NCI-H1092 (cell line): ENCODE measurements around the gene KIAA0825.
"Not testable (repeated sequence)": the region's sequence is repeated elsewhere in the genome, so short reads cannot be mapped to it uniquely, and the experiment has no call there.

Experiments used
- DNase-seq: peaks from one replicate; lab custom pipeline; 2025; lab: John Stamatoyannopoulos, UW

Gene KIAA0825

DNA sequence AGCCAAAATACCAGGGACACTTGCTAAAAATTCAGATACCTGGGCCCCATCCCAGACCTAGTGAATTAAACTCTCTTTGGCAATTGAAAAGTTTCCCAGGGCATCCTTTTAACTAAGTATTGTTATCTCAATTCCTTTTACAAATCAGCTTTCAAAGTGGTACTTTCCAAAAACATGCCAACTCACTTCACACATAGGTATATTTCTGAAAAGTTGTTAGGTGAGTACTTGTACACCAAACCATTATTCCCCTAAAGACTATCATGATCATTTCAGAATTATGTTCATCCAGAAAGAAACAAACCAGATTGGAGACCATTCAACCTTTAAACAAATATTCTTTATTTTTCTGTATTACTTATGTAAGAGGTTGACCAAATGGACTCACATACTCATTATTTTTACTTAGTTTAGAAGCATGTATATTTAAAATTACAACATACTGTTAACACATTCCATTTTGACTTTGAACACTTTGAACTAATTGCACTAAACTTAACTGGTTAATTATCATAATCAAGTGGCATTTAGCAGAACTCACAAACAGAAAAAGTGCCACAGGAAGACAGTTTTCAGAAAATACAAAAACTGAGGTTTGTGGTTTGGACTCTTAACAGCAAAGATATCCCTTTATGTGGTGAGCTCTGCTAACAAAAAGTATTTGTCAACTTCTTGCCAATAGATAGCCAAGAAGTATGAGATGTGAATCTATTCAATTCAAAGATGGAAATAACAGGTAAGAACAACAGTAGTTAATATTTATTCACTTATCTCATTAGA lies 40.7 kb downstream of the KIAA0825 start:
- DNase-seq = no peak

DNA sequence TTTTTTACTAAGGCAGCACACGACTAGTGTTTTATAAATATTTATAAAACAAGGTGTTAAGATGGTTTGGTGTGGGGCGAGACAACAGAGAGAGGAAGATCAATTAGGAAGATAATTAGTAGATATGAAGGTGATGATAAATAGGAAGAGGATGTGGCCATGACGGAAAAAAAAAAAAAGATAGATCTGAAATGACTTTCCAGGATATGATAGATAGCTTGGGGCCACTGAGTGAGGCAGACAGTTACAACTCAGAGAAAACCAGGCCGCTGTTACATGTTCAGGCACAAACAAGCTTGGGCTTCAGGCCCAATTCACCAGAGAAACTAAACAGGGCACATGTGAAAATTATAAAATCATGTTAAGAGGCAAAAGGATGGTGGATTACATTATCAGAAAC lies 43.2 kb downstream of the KIAA0825 start:
- DNase-seq = no peak

DNA sequence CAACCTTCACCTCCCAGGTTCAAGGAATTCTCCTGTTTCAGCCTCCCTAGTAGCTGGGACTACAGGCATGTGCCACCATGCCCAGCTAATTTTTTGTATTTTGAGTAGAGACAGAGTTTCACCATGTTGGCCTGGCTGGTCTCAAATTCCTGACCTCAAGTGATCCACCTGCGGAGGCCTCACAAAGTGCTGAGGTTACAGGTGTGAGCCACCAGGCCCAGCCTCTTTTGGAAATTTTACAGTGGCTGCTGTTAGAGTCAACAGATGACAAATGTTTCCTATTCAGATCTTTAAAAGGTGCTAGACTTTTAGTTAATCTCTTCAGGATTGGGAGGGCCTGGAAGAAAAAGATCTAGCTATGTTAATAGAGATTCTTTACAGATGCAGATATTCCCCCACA lies 45.1 kb downstream of the KIAA0825 start:
- not testable (repeated sequence) for DNase-seq

DNA sequence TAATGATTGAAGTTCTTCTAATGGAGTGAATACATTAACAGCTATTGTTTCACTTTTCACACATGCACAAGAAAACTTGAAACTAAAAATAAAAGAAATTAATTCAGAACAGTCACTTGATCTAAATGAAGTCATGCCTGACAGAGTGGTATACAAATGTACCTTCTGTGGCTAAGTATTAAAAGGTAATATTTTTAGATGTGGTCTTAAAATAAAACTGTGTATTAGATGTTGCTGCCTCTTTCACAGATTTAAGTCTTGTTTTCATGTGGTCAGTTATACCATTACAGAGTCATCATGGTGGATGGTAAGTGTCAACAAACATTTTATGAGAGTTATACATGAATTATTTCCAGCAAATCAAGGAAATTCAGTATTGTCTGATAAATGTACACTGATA lies 47.0 kb downstream of the KIAA0825 start:
- no peak for DNase-seq

DNA sequence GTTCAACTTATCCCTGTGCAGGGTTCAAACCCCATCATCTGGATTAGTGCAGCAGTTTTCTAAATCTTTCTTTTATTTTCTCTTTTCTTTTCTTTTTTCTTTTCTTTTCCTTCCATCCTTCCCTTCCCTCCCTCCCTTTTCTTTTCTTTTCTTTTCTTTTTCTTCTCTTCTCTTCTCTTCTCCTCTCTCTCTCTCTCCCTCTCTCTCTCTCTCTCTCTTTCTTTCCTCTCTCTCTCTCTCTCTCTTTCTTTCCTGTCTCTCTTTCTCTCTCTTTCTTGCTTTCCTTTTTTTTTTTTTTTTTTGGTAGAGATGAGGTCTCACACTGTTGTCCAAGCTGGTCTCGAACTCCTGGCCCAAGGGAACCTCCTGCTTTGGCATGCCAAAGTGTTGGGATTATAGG lies 53.6 kb downstream of the KIAA0825 start:
- no peak for DNase-seq

DNA sequence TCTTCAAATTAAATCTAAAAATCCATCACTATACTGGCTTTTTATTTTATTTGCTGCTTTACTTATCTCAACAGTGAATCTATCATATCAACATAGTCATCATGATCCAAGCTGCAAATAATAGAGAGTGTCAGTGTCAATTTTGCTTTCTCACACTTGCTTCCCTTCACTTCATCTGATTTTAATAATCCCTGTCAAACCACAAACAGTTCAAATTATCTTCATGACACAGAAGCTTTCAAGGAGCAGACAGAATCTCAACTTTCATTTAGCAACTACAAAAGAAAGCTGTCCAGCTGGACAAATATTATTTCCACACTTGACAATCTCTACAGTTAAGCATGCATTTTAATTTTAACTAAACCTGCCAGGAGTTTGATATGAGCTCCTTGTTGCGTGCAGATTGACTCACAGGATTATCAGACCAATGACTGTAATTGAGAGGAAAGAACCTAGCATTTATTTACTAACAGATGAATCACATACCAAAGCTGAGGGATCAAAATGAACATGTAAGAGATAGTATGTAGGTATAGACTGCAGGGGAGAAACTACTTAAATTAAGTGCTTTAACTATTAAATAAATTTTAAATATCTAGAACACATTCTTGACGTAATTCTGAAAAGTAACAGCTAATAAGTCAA lies 56.0 kb downstream of the KIAA0825 start:
- no peak for DNase-seq

DNA sequence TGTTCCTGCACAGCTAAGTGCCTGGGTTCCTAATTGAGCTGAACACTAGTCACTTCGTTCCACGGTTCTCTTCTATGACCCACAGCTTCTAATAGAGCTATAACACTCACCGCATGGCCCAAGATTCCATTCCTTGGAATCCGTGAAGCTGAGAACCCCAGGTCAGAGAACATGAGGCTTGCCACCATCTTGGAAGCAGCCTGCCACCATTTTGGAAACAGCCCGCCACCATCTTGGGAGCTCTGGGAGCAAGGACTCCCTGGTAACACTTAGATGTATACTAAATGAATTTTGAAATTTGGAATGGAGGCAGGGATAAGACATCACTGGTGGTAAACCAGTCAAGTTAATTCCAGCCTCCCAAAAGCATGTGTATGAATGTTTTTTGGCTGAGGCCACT lies 60.4 kb downstream of the KIAA0825 start:
- no peak for DNase-seq

DNA sequence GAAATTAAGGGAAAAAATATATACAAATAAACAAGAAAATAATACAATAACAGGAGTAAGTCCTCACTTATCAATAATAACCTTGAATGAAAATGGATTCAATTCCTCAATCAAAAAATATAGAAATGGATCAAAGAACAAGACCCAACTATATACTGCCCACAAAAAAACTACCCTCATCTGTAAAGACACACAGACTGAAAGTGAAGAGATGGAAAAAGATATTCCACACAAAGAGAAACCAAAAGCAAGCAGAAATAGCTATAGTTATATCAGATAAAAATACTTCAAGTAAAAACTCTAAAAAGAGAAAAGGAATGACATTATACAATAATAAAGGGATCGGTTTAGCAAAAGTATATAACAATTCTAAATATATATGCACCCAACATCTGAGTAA lies 66.5 kb downstream of the KIAA0825 start:
- DNase-seq = no peak

DNA sequence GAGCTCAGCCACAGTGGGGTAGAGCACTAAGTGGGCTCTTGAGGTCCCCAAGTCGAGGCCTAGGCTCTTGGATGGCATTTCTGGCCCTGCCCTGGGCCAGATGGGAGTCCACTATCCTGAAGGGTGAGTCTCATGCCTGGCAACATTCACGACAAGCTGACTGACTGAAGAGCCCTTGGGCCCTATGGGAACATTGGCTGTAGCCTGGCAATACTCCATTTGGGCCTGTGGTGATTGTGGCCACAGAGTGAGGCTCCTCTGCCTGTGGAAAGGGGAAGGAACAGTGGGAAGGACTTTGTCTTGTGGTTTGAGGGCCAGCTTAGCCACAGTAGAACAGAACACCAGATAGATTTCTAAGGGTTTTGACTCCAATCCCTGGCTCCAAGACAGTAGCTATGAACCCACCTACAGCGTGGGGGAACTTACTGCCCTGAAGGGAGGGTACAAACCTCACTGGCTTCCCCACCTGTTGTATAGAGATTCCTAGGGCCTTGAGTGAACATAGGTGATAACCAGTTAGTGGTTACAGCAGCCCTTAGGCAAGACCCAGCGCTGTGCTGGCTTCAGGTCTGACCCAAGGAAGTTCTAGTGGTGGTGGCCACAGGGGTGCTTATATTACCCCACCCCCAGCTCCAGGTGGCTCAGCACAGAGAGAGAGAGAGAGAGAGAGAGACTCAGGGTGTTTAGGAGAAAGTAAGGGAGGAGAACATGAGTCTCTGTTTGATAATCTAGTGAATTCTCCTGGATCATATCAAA lies 72.4 kb downstream of the KIAA0825 start:
- no peak for DNase-seq

DNA sequence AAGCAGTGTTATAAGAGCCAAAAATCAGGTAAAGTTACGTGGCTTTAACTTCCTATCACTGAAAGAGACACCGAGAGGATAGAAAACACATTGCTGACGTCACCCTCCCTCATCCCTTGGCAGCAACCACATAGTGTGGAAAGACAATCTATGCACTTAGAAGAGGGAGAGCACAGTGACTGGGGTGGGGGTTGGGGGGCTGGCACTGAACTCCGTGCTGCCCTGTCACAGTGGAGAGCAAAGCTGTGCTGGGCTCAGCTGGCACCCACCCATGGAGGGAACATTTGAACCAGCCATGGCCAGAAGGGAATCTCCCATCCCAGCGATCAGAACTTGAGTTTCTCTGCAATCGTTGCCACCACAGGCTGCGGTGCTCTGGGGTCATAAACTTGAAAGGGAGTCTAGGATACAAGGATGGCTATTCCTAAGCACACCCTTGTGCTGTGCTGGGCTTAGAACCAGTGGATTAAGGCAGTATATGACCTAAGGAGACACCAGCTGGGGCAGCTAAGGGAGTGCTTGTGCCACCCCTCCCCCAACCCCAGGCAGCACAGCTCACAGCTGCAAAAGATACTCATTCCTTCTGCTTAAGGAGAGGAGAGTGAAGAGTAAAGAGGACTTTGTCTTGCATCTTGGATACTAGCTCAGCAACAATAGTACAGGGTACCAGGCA lies 73.4 kb downstream of the KIAA0825 start:
- no peak for DNase-seq

DNA sequence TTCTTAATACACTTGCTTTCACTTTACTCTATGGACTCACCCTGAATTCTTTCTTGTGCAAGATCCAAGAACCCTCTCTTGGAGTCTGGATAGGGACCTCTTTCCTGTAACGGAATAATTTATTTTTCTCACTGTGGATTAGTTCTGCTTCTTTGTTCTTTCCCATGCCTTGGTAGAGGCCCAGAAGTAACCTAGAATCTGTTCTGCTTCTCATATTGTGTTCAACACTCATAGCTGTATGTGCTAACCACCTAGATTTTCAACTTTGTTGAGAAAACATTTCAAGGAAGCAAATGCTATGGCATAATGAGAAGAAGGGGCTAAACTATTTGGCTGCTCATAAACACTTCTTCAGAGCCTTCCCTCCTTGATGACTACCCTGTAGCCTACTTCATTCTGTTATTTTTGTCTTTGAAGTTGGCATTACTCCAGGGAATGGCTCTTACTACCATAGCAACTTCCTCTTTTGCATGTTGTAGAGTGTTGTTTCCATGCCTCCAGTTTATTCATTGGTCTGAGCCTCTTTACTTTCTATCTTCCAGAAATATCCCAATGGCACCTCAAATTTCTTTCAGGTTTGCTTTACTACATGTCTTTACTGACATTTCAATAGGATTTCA lies 74.3 kb downstream of the KIAA0825 start:
- DNase-seq = no peak

DNA sequence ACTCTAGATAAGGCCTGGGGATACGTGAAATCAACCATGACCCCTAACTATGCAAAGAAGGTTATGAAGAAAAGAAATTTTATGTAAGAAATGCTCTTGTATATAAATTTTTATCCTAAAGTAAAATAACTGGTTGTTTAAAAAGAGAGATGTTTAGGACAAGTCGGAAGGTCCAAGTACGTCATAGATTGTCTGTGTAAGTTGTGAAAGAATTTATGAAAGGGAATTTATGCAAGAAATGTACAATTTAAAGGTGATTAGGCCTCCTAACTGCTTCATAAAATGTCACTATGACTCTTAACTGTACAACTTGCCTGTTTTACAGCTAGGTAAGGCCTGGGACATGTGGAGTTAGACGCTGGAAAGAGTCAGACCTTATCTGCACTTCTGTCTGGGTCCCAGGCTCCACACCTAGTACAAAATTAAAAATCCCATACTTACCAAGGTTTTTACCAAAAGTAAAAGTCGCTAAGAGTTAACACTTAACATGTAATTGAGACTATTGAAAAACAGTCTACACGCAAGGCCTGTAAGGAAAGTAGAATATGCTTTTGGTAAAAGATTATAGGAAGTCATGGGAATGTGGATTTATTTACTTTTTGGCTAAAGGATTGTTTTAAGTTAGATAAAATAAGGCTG lies 77.4 kb downstream of the KIAA0825 start:
- no peak for DNase-seq

DNA sequence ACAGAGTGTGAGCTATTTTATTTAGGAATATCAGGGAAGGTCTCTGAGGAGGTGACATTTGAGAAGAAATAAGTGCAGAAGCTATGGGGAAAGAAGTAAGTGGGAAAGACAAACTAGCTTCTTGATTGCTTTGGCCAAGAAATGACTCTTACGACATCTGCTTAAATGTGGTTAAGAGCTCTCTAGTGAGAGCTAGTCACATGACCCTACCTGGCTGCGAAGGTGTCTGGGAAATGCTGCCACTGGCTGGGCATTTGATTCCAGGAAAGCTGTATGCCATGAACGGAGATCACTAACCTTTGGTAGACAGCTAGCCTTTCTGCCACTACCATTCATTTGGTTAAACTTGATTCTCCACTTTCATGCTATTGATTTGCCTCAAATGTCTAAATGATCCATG lies 80.1 kb downstream of the KIAA0825 start:
- DNase-seq = no peak

DNA sequence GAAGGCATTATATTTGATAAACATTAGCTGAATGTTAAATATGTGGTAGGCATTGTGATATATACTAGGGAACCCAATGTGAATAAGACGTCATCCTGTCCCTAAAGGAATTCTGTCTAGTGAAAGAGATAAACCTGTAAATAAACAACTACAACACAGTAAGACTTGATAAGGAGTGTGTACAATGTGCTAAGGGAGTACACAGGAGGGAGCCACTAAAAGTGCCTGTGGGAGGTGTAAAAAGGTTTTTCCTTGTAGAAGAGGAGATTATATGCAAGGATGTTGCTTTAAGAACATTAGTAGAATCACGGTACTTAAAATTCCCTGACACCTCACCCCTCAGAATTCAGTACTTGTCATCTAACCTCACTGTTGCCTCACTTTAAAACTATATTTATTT lies 91.7 kb downstream of the KIAA0825 start:
- DNase-seq = no peak

DNA sequence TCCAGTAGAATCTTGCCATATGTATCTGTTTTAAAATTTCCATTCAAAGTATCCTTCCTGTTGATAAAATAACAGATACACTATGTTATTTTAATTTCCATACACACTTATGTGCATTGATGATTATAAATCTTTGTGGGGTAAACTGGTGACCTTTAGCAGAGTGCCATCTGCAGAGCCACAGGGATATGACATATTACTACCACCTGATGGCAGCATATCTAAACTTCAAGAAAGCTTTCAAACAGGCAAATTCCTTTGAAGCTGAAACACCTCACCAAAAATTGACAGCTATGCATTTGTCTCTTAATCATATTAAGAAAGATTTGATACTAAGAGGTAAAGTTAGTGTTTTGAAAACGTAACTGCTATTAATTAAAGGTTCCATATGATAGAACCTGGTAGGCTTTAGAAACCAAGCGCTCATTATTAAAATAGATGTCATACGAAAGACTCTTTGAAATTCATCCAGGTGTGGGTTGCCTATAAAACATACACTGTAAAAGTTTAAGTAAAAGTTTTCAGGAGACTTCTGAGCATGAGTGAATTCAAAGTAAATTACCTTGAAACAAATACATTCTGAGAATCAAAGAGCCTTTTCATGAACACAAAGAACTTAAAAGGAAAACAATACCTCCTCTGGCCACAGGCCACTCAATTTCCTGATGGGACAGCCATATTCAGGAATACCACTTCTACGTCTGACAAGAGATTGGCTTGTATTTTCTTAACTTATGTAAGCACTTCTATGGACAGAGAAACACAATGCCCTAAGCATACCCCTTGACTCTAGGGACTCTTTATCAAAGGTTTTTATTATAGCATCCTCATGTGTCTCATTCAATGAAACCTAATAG lies 93.3 kb downstream of the KIAA0825 start:
- no peak for DNase-seq

DNA sequence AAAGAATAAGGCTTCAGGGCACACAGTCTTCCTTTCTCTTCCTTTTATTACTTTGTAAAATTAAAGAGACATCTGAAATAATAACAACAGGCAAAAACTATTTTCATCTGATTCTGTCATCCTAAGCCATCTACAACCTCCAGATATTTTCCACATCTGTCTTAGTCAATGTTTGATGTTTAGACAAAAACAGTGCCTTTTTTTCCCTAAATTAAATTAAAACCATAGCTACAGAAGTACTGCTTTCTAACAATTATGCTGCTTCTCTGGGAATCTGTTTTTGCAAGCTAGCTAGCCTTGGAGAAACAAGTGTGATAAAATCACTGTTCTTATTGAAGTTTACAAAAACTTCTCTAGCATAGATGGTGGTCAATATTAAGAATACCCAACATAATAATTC lies 95.4 kb downstream of the KIAA0825 start:
- DNase-seq = no peak

DNA sequence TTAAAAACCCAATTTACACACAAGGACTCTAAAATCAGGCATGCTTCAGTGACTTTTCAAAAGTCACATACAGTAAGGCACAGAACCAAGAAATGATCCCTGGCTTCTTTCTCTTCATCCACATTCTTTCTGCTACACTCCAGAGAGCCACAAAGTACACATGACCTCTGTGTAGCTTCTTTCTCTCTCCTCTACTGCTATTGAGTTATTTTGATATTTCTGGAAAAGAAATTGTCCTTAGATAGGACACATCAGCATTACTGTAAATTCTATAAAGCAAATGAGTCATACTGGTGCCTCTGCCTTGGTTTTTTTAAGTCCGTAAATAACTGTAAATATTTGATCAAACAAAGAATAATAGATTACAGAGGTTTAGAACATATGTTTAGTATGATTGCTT lies 96.3 kb downstream of the KIAA0825 start:
- no peak for DNase-seq

DNA sequence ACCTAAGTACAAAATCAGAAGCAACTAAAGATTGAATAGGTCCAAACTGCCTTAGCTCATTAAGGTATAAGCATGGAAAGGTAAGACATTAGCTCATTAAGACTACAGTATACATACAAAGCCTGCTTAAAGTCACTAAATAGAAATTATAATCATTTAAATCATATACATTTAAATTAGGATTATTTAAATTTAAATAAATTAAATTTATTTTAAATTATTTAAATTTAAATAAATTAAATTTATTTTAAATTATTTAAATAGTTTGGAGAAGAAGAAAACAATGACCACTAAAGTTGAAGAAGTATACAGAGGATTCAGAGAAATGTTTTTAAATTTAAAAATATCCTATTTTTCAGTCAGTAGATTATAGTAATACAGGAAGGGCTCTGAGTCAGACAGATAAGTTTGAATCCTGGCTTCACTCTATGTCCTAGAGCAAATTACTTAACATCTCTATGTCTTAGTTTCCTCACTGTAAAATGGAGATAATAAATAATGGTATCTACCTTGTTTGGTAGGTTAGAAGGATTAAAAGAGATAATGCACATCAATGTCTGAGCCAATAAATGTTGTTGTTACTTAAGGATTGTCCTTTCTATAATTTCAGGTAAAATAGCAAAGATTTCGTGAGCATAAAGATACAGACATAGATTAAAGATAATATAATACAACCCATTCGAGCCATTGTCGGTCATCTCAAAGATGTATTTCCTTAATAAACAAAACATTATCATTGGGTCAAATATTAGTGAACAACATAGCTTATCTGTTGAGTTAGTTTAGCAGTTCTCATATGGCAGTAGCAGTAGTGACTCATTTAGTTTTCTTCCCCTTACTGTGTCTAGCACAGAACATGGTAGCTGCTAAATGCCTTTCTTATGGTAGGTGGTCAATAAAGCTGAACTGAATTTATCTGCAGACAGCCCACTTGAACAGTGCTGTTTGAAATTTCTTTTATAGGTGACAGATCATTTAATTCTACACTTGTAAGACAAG lies 100.6 kb downstream of the KIAA0825 start:
- no peak for DNase-seq

DNA sequence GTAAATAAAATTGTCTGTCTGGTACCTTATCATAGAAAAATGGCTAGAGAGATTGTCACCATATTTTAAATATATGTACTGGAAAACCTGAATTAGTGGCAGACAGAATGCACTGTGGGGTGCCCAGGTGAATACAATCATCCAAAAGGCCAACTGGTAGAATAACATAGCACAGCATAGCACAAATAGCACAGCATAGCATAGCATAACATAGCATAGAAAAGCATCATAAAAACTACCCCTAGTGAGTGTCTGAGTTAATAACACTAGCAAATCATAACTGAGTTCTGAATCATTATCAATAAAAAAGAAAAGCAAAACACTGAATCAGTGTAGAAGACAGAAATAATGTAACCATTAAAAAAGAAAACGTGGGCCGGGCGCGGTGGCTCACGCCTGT lies 102.3 kb downstream of the KIAA0825 start:
- DNase-seq = no peak
